ENCODE results near the gene MTX2.

GRCh38 chr2:176383836-176384442 is 114.7 kb downstream of the MTX2 start:
- TF ChIP-seq HDGF (IDR thresholded peaks at IDR 0.05) (no peak), RFX5 (IDR thresholded peaks at IDR 0.05; ENCODE audit: low read depth, low read length) (no peak), POLR2AphosphoS2 (IDR thresholded peaks at IDR 0.05; ENCODE audit: low read length) (no peak)

Measured in K562 (cell line).